Measurements from ENCODE around the gene GALNTL6.

Gene GALNTL6

GRCh38 chr4:171812665-171813525 lies at the start of gene GALNTL6:
TSS of gene GALNTL6 (plus strand) at chr4:171813404.
- DNase-seq, result peak; percentile 39

GRCh38 chr4:171765514-171765913 lies 47.7 kb upstream of the GALNTL6 start:
- DNase-seq, result no peak

DNA sequence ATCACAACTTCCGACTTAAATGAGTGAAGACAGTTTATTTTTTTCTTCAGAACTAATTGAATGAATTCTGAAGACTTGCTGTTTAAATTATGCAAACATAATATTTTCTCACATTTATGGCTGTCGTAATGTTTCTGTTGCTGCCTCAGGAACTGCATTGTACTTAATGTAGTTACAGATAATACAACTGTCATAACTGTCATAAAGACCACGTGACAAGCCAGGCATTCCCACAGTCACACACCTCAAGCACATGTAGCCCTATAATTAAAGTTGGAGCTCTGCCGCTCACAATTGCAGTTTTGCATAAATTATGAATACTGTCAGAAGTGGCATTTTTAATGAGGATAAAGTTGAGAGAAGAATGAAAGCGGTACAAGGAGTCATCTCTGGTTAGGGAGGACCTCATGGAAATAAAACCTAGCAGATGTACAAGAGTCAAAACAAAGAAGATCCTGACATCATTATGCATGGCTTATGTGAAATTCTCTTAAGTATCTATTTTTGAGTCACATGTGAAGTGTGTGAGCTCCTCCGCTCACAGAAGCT lies 38.5 kb upstream of the GALNTL6 start:
- no peak for DNase-seq

DNA sequence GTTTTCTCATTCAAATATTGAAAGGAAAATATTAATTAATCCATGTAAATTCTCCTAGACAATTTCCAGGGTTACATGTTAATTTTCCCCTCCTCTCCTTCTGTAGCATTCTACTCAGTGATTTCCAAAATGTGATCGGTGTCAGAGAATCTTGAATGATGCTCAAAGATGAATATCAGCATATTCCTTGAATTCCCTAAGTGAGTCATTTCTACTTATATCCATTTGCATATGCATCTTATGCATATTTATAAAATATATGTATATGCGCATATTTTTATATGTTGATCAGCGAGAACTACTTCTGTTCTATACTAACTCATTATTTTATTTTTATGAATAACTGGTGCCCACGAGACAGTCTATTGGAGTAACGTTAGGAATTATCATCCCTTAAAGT lies 33.9 kb upstream of the GALNTL6 start:
- no peak for DNase-seq

- no peak for DNase-seq
Measured at GRCh38 chr4:171785388-171785787, 27.8 kb upstream of the GALNTL6 start.

DNA sequence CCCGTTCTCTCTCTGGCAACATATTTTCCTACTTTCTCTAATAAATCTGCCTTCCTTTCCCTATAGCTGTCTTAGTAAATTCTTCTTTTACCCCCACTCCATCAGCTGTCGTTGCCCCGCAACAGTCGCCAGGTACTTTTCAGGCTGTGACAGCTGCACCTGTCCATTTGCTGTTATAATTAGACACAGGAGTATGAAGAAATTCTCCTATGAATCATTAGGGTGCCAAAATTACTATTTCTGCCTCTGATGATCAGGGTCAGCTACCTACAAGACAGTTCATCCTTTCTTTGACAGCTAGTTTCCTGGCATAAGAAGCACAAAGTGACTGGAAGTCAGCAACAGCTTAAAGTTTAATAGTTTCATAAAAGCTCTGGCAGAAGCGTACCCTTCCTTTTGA lies 19.5 kb upstream of the GALNTL6 start:
- peak; percentile 65 for DNase-seq

DNA sequence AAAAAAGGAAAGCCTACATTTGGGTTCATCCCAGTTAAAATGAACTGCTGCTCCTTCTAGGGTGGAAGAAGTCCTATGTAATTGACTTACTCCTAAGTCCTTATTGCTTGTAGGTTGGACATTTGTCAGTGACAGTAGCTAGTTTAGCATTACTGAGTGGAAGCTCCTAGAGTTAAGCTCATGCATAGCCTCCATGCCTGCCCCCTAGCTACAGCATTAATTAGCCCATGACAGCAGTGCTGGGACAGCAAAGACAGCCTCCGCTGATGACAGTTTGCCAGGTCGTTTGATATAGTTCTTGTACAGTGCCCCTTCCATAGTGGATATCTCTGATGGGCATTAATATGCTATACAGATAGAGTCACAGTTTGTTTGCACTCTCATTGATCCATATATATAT lies 18.7 kb upstream of the GALNTL6 start:
- no peak for DNase-seq

- no peak for DNase-seq
Measured at GRCh38 chr4:171809854-171810253, 3.4 kb upstream of the GALNTL6 start.

DNA sequence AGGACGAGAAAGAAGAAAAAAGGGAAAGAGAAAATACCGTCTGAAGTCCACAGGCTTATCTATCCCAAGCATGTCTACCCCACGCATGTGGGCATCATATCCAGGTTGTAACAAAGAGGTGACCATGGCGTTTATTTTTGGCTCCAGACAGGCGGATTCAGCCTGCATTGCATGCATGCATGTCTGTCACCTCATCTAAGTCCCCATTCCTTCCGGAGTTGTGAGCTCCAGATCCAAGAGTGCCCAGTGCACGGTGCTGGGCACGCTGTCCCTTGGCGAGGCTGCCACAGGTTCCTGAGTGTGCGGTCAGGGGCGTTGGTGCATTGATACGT lies 905 bp upstream of the GALNTL6 start:
- DNase-seq, result no peak

DNA sequence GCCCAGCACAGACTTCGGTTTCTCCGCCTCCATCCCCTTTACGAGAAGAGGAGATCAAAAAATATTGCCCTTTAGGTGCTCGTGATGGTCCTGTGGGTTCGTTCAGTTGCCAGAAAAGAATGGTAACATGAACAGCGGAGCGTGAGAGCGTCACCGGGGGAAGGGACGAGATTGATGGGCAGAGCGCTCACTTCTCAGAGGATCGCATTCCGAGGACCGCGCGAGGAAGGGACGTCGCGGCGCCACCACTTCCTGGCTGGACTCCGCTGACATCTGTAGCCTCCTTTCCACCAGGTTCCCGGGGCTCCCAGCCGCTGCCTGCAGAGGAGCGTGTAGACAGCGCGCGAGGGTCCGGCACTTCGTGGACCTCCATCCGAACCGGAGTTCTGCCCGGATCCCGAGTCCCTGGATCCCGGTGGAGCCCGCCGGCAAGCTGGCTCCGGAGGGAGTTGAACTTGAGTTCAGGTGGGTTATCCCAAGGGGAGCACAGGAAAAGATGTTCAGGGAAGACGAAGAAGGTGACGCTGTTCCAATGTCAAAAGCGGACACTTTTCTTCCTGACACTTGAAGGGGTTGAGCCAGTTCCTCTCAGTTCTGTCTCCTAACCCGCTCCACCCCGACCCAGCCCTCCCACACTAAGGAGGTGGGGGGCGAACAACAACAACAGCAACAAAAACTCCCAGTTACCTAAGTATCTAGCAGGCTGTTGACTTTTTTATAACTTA lies 484 bp downstream of the GALNTL6 start:
- peak; percentile 26 for DNase-seq

- no peak for DNase-seq
Measured at GRCh38 chr4:171814545-171814944, 1.3 kb downstream of the GALNTL6 start.

DNA sequence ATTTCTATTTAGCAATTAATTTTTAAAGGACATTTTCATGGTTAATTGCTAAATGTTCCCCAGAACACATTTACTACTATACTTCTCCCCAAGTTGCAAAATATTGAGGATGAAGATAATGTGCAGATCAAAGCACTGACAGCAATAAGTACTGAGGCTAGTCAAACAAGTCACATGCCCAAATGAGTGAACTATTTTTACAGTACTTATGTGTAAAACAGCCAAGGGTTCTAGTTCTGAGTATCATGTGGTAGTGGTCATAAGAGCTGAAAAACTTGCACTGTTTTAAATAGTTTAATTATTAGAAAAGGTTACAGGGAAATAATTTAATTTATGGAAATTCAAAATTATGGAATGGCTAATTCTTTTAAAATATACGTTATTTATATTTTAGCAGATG lies 3.8 kb downstream of the GALNTL6 start:
- no peak for DNase-seq

GRCh38 chr4:171834640-171835039 lies 21.4 kb downstream of the GALNTL6 start:
- DNase-seq, result no peak

GRCh38 chr4:171843456-171843855 lies 30.3 kb downstream of the GALNTL6 start:
- no peak for DNase-seq

- peak; percentile 6 for DNase-seq
Measured at GRCh38 chr4:171846232-171846631, 33.0 kb downstream of the GALNTL6 start.

- DNase-seq, result no peak
Measured at GRCh38 chr4:171846893-171847292, 33.7 kb downstream of the GALNTL6 start.

DNA sequence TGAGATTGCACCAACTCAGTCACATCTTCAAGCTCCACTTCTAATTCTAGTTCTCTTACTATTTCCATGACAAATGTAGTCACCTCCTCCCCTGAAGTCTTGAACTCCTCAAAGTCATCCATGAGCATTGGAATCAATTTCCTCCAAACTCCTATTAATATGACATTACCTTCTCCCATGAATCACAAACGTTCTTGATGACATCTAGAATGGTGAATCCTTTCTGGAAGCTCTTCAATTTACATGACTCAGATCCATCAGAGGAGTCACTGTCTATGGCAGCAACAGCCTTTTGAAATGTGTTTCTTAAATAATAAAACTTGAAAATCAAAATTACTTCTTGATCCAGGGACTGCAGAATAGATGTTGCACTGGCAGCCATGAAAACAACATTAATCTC lies 34.5 kb downstream of the GALNTL6 start:
- no peak for DNase-seq

DNA sequence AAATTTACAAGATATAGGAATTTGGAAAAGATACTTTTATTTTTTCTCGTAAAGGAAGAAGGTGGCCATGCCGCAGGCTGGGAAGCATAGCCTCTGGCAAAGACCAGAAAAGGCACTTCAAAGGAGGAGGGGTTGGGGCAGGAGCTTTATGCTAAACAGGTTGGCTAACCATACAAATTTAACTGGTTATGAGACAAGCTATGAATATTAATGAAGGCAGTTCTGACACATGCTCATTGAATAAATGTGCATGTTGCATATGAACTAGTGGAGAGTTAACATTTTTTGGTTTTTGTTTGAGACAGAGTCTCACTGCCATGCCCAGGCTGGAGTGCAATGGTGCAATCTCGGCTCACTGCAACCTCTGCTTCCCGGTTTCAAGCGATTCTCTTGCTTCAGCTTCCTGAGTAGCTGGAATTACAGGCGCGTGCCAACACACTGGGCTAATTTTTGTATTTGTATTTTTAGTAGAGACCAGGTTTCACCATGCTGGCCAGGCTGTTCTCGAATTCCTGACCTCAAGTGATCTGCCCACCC lies 36.5 kb downstream of the GALNTL6 start:
- DNase-seq, result no peak

DNA sequence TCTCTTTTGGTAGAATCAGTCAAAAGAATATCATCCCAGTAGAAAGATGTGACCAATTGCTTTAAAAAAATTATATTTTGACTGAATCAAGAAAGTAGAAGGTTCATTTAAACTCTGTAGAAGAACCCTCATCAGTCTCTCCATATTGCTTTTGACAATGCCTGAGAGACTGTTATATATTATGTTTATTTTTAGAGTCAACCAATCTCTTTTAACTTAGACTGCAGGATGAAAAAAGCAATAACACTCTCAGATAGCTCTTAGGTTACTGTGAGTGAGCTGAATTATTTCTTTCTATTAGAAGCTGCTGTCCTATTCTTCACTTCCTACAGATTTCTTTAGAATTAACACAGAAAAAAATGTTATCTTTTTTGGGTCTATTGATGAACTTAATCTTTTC lies 38.1 kb downstream of the GALNTL6 start:
- DNase-seq, result no peak

DNA sequence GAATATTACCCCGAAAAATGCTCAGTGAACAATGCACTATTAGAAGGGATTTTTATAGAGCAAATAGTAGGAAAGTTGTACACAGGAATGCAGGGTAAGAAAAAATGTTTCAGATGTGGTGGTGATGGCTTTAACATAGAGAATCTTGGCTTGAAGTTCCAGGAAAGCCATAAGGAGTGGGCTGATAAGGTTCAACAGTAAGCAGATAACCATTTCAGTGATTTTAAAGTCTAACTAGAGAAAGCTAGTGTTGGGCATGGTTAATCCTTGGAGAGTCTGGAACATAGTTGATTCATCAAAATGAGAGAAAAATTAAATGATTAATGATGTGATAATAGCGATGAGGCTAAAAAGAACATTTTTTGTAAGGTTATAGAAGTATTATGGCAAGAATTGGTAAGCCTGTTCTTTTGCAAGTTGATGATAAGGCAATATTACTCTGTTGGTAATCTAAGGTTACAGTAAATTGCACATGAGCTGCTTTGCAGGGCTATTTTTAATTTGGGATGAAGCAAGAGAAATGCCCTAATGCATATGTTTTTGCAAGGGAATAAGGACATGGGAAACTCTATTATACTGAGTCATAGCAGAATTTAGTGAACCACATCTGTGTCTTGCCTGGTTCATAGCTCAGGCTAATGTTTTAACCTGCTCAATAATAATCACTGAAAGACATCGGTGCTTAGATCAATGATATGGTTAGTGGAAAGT lies 44.3 kb downstream of the GALNTL6 start:
- DNase-seq, result no peak

DNA sequence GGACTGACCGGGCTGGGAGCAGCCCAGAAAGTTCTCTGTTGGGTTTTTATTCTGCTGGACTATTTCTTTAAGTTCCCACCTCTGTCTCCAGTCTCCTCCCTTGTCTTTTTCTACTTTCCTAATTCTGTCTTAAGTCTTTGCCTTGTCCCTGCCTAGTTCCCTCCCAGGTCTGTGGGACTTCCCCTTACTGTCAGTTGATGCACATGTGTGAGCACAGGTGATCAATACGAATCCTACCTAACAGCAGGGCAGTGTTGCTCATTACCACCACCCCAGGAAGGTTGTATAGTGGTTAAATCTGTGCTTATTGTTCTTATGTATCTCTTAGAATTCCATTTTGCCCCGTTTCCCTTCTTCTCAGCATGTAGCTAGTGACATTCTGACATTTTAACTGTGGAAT lies 62.1 kb downstream of the GALNTL6 start:
- DNase-seq, result no peak

GRCh38 chr4:171876636-171877035 lies 63.4 kb downstream of the GALNTL6 start:
- no peak for DNase-seq

DNA sequence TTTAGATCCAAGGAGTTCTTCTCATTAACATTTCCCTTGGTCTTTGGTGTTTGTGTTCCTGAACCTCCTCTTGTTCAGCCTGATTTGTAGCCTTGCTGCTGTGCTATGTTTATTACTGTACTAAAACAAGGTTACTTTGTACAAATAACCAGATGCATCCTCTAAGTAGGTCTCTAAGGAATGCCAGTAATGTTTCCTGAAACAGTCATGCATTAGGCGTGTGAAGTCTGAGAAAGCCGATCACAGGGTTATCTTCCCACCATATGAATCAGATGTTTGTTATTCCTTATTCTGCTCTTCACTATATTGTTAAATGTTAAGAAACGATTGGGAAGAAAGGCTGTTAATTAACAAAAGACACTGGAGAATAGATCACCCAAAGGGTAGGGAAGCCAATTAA lies 66.9 kb downstream of the GALNTL6 start:
- DNase-seq, result no peak
